ENCODE measurements around the gene TANGO2. TPM values are rescaled to one million over a fixed set of nuclear protein-coding genes. Genes with fewer than 3 reads are reported as not detected.

TANGO2 gene
- total and polyA plus RNA-seq, 2 experiments from 2014 or later, result 18.7 to 21.9 TPM

GRCh38 chr22:20018001-20018400 is 2.9 kb upstream of the TANGO2 start:
- H3K4me1 ChIP-seq (ENCODE audit: low read depth), result peaks cover 5% of the 10 kb centered on the region
- no peak overlapping the region for H3K27ac ChIP-seq
- no peaks in the 10 kb centered on the region for H3K9me3 ChIP-seq (ENCODE audit: low read depth)
- TF ChIP-seq CTCF (IDR thresholded peaks at IDR 0.05; ENCODE audit: low read depth, low read length), result no peak
- H3K27me3 ChIP-seq, result peaks cover 48% of the 10 kb centered on the region
- no peaks in the 10 kb centered on the region for H3K36me3 ChIP-seq
- DNase-seq (ENCODE audit: low read depth in 1 of 2, low spot score in 1 of 2), result no peak
- no peak overlapping the region for H3K4me3 ChIP-seq

- no peak for TF ChIP-seq CTCF (IDR thresholded peaks at IDR 0.05; ENCODE audit: low read depth, low read length)
- H3K27me3 ChIP-seq, result peaks cover 46% of the 10 kb centered on the region
- DNase-seq (ENCODE audit: low read depth in 1 of 2, low spot score in 1 of 2), result no peak
- no peaks in the 10 kb centered on the region for H3K36me3 ChIP-seq
- no peaks in the 10 kb centered on the region for H3K9me3 ChIP-seq (ENCODE audit: low read depth)
- H3K4me1 ChIP-seq (ENCODE audit: low read depth), result peaks cover 5% of the 10 kb centered on the region
- no peak overlapping the region for H3K4me3 ChIP-seq
- no peak overlapping the region for H3K27ac ChIP-seq
Observed at GRCh38 chr22:20019661-20020532, 1.0 kb upstream of the TANGO2 start.

- TF ChIP-seq CTCF (IDR thresholded peaks at IDR 0.05; ENCODE audit: low read depth, low read length), result no peak
- no peaks in the 10 kb centered on the region for H3K9me3 ChIP-seq (ENCODE audit: low read depth)
- no peaks in the 10 kb centered on the region for H3K36me3 ChIP-seq
- peak; percentile 17 to 45 for DNase-seq (ENCODE audit: low read depth in 1 of 2, low spot score in 1 of 2)
- peaks cover 31% of the 10 kb centered on the region for H3K27me3 ChIP-seq
- H3K27ac ChIP-seq, result no peak overlapping the region
- H3K4me3 ChIP-seq, result peak overlapping the region; percentile 86
- H3K4me1 ChIP-seq (ENCODE audit: low read depth), result peaks cover 5% of the 10 kb centered on the region
Observed at GRCh38 chr22:20021196-20022181, 579 bp downstream of the TANGO2 start.

GRCh38 chr22:20022231-20022977 is 1.5 kb downstream of the TANGO2 start:
- no peak overlapping the region for H3K27ac ChIP-seq
- H3K36me3 ChIP-seq, result no peaks in the 10 kb centered on the region
- H3K4me1 ChIP-seq (ENCODE audit: low read depth), result peaks cover 5% of the 10 kb centered on the region
- no peaks in the 10 kb centered on the region for H3K9me3 ChIP-seq (ENCODE audit: low read depth)
- H3K4me3 ChIP-seq, result no peak overlapping the region
- TF ChIP-seq CTCF (IDR thresholded peaks at IDR 0.05; ENCODE audit: low read depth, low read length), result no peak
- peaks cover 26% of the 10 kb centered on the region for H3K27me3 ChIP-seq
- no peak for DNase-seq (ENCODE audit: low read depth in 1 of 2, low spot score in 1 of 2)

Measured in cardiac muscle cell (in vitro differentiated cells and primary cell).